Hematopoietic multipotent progenitor cell treated with erythropoietin and hydrocortisone succinate and interleukin-3 and kit ligand, for 8 days (in vitro differentiated cells): ENCODE results near the gene ASB13.
A peak's percentile ranks its signal among the peaks of the same experiment; 100 is the strongest.

Experiments used
- DNase-seq: peaks from one replicate; pipeline ENCODE4 v3.0.0-alpha.2; 2015

Gene ASB13

GRCh38 chr10:5645944-5646617, 20.3 kb downstream of the ASB13 start:
- DNase-seq = no peak

GRCh38 chr10:5645375-5645774, 21.0 kb downstream of the ASB13 start:
- no peak for DNase-seq

GRCh38 chr10:5644930-5645329, 21.5 kb downstream of the ASB13 start:
- no peak for DNase-seq

DNA sequence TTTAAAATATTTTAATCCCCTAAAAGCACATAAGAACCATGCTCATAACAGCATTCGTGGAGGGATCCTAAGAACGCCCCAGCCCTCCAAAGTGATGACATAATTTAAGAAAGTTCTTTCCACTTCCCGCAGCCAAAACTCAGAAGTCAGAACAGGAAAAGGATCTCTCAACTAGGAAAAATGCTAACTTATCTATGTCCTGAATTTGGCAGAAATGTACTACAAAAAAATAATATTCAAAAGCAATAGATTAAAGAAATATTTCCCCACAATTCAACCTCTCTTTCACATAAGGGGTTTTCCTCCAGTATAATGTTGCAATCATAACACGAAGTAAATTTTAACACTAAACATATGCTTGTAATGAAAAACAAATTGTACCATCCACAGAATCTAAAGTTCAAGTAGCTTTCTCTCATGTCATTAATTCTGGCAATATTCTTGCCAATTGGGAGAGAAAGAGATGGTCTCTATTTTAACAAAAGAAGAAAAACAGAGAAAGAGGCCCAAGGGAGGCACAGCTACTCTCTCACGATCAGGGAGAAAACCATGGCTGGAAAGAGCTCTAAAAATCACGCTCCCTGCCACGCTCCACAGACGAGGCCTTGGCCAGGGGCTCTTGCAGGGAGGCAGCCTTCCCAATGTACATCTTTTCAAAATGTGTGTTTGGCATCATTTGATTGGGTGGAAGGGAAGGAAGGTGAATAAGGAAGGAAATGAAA, 22.9 kb downstream of the ASB13 start:
- DNase-seq = no peak

DNA sequence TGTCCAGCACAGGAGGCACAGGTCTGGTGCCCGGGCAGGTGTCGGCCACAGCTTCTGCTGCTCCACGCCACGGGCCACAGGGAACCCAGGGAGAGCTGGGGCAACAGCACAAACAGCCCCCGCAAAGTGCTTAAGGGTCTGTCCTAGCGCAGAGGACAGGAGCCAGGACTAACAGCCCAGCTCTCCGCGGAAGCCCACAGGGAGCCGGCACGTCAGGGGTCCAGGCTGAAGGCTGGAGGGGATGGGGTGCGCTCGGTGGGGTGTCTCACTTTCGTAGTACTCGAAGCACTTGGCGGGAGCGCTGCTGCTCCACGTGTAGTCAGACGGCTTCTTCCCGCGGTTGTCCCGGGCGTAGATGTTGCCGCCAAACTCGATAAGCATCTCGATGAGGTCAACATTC, 24.9 kb downstream of the ASB13 start:
- no peak for DNase-seq

- no peak for DNase-seq
Observed at GRCh38 chr10:5640501-5640900, 25.9 kb downstream of the ASB13 start.

DNA sequence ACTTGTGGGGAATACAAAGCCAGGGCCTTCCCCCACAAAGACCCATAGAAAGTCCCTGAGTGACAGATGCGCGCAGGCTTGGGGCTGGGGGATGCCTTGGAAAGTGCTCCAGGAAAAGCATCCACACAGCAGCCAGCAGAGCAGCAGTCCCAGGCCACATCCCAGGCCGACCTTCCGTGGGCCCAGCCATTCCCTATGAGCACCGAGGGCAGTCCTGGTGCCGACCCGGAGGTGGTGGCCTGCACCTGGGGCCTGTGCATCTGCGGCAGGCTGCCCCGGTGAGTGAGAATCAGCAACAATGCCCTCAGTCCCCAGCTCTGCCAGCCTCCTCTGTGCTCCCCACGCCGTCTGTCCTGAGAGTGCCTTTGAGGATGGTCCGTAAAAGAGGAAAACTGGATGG, 26.4 kb downstream of the ASB13 start:
- no peak for DNase-seq

DNA sequence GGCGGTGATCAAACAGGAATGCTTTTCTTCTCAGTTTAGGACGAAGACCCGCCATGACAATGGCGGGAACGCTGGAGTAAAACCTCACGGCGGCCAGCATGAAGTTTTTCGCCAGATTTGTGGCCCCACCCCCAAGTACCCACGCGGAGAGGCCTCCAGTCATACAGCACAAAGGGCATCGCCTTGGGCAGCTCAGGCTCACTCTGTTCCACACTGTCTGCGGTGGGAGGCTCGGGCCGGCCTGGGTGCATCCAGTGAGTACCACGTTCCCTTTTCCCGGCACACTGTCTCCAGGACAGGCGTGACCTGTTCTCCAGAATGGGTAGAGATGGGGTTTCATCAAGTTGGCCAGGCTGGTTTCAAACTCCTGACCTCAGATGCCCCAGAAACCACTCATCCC, 27.3 kb downstream of the ASB13 start:
- DNase-seq = no peak

DNA sequence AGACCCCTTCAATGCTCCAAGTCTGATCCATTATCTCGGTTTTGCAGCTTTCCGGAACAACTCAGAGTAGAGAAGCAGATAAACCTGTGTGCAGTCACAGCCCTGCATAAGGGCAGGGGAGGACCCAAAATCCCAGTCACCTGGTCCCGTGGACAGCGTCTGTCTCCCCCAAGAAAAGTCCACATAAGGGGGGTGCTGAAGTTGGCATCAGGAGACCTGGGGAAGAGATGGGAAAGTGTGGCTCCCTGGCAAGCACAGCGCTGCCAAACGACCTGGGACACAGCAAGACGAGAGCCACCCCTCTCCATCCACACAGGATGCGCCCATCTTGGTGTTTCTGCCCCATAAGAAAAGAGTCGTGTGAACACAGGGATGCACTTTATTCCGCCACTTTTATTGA, 27.9 kb downstream of the ASB13 start:
- DNase-seq = no peak

GRCh38 chr10:5634918-5635317, 31.5 kb downstream of the ASB13 start:
- DNase-seq = no peak

- DNase-seq = no peak
Observed at GRCh38 chr10:5633166-5633749, 33.1 kb downstream of the ASB13 start.

- DNase-seq = no peak
Observed at GRCh38 chr10:5632446-5632845, 33.9 kb downstream of the ASB13 start.

GRCh38 chr10:5631936-5632335, 34.5 kb downstream of the ASB13 start:
- no peak for DNase-seq

GRCh38 chr10:5630112-5630436, 36.3 kb downstream of the ASB13 start:
- DNase-seq = no peak

DNA sequence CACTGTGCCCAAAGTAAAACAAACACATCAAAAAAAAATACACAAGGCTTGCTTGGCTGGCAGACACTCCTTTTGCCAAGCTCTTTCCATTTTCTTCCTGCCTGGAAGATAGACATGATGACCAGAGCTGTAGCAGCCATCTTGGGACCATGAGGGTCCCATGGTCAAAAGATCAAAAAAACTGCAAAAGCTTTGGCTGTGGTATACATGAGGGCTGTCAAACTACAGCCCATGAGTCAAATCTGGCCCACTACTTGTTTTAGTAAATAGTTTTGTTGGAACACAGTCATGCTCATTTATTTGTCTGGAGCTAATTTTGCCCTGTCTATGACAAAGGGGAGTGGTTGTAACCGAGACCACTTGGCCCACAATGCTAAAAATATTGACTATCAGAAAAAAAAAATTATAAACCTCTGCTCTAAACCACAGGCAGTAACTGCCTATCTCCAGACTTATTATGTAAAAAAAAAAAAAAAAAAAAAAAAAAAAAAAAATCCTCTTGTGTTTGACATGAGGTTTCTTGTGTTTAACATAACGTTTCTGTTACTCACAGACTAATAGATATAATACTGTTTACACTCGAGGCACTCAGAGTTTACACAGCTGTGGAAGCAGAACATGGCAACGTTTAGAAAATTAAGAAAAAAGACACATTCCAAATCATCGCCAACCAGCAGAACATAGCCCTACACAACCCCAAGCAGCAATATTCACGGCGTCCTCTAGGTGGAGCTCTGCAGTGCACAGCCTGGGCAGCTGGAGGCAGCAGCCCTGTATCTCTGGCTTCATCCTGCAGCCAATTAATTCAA, 36.9 kb downstream of the ASB13 start:
- DNase-seq = peak; percentile 85

DNA sequence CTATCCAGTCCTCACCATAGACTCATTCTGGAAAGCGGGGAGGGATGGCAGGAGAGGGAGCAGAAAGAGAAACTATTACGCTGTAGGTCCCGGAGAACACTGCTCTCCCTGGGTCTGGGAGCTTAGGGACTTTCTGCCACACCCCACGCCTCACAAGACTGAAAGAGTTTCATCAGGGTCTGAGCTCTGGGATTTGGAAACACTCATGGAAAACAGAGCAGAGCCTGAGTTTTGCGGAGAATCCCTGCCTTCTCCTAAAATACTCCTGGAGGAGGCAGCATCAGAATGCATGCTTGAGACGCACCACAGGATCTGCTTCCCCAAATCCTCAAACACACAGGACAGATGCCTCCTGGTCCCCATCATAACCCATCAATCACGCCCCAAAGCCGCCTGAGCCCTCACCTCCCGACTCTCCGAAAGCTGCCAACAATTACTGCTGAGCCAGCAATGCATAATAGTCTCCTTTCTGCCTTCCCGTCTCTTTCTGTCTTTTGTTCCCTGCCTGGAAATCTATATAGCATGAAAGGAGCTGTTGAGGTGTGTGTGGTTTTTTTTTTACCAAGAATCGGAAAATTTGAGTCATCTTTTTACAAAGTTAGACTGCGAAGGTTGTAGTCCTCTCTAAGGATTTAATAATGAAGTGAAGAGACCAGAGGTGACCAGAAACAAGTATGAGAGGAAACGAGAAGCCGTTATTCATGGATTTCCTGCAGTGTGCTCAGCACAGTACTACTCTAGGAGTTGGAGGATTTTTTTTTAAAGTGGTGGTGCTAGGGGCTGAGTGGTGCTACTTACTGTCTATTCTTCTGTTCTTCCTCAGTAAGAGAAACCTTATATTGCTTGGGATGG, 37.7 kb downstream of the ASB13 start:
- DNase-seq = no peak

DNA sequence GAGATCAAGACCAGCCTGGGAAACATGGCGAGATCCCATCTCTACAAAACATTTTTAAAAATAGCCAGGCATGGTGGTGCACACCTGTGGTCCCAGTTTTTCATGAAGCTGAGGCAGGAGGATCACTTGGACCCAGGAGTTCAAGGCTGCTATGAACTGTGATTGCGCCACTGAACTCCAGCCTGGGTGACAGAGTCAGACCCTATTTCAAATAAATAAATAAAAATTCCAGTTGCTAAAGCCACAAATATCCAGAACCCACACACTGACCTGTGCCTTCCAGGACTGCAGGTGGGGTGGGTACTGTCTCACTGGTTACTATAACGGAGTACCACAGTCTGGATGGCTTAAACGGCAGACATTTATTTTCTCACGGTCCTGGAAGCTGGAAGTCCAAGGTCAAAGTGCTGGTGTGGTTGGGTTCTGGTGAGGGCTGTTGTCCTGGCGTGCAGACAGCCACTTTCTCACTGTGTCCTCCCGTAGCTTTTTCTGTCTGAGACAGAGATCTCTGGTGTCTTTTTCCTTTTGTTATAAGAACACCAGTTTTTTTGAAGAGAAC, 38.8 kb downstream of the ASB13 start:
- no peak for DNase-seq

GRCh38 chr10:5625992-5626777, 40.2 kb downstream of the ASB13 start:
- DNase-seq = no peak

DNA sequence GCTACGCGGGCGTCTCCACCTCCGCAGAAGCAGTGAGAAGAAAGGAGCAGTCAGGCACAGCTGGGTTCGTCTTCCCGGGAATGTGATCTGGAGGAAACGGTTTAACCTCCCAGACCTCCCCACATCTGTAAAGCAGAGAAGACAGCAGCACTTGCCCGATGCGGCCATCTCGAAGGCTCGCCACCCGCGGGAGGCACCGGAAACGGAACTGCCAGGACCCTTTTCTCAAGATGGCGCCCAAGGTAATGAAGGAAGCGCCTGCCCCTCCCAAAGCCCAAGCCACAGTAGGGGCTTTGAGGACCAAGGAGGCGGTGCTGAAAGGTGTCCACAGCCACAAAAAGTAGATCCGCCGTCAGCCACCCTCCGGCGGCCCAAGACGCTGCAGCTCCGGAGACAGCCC, 41.7 kb downstream of the ASB13 start:
- DNase-seq = no peak

- DNase-seq = peak; percentile 87
Observed at GRCh38 chr10:5623081-5623748, 43.2 kb downstream of the ASB13 start.
